ENCODE data around the gene THAP2.

Gene THAP2

DNA sequence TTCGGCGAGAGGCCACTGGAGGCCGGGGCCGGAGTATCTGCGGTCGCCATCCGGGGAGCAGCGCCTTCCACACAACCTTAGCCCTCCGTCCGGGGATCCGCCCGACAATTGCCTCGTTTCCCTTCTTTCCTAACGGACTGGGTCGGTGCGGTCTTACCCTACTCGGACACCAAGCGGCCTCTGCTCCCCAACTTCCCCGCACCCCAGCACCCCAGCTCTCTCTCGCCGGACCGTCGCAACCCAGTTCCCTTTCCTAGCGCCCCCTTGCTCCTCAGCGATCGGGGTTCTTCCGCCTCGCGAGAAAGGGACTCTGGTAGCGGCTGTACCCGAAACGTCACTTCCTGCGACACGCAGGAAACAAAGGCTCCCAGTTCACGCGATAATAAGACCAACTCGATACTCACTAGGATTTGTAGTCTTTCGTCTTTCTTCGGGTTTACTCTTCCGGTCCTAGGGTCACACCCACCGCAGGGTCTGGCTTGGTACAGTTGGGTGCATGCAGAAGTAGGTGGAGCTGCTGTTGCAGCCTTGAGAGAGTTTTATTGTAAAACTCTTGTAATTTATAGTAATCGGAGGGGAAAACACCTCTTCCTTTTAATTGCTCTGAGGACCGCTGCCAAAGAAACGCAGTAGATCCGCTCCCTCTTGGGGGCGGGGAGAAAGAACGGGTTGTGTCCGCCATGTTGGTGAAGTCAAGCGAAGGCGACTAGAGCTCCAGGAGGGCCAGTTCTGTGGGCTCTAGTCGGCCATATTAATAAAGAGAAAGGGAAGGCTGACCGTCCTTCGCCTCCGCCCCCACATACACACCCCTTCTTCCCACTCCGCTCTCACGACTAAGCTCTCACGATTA, at the start of gene THAP2, which contains the start of gene ZFC3H1:
Gene THAP2 (plus strand): TSS at position 741 of the 850 bp plus-strand sequence. CDS start 209 bp downstream, outside the sequence.
Gene ZFC3H1 (minus strand): TSS at position 288 of the 850 bp plus-strand sequence. CDS start 238 bp downstream, at position 50.
- DNase-seq (ENCODE audit: low spot score) = peak; percentile 98

DNA sequence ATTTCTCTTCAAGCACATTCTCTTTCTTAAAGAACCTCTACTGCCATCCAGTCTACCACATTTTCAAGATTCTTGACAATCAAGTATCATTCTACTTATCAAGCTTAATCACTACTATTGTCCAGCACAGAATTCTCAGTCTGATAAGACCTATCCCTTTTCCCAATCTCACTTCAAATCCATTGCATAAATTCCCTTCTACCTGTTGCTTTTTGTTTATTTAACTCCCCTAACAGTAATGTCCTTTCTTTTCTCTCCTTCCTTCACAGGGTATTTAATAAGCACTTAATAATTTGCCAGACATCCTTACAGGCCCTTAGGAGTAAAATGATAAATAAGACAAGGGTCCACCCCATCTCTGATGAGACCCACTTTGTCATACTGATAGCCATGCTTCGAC, 42.2 kb upstream of the THAP2 start:
- no peak for DNase-seq (ENCODE audit: low spot score)

DNA sequence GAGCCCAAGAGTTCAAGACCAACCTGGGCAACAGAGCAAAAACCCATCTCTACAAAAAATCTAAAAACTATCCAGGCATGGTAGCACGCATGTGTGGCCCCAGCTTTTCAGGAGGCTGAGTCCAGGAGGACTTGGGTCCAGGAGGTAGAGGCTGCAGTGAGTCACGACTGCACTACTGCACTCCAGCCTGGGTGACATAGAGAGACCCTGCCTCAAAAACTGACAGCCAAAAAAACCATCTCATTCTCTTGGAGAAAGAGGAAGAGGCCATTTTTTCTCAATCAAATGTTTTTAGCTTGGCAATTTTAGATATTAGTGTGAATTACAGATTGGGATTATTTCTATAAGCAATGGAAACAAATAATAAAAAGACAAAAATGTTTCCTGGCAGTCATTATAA, 38.6 kb upstream of the THAP2 start:
- DNase-seq (ENCODE audit: low spot score) = no peak

DNA sequence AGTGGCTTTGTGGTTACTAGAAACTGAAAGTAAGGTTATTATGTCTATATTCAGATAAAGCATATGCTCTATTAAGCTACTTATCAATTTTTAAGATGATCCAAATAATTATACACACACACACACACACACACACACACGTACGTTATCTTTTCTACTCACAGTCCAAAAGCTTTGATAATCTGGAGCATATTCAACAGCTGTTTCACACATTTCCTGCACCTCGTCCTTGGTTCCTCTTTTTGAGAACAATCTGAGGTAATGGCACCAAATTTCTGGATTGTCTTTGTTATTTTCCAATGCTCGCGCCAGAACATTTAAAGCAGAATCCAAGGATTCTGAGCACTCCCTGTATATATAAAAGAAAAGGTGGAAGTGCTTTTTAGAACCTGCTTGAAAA, 38.0 kb upstream of the THAP2 start:
- no peak for DNase-seq (ENCODE audit: low spot score)

DNA sequence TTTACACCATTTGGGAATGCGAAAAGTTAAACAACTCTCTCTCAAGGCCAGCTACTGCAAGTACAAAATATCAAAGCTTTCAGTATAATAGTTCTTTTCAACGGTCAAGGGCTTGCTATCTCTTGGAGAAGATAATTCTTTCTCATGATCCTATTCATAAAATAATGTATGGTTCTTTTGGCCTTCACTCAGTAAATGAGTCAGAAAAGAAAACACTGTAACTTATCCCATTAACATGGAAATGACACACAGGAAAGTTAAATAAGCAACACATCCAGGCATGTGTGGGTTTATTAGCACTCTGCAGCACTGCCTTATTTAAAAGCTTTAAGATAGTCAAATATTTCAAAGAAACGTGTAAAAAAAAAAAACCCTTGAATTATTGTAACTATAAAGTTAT, 37.3 kb upstream of the THAP2 start:
- no peak for DNase-seq (ENCODE audit: low spot score)

DNA sequence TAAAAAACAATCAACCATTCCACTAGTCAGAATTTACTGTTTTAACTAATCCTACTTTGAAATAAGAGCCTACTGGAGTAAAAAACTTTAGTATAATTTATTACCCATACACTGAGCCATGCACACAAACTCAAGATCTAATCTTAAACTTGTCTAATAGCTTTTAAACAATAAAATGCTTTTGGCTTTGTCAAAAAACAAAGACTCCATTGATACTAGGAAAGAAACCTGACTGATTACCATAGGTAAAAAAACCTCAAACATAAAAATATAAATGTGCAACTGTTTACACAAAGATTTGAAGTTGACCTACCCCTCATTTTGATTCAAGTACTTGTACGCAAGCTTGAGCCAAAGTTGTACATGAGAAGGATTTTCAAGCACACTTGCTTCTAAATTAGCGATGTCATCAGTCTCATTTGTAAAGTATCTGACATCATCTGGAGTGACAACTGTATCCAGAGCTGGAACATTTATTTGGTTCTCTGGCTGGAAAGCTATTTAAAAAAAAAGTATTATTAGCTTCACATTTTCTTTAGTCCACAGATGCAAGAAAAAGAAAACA, 36.6 kb upstream of the THAP2 start:
- no peak for DNase-seq (ENCODE audit: low spot score)

DNA sequence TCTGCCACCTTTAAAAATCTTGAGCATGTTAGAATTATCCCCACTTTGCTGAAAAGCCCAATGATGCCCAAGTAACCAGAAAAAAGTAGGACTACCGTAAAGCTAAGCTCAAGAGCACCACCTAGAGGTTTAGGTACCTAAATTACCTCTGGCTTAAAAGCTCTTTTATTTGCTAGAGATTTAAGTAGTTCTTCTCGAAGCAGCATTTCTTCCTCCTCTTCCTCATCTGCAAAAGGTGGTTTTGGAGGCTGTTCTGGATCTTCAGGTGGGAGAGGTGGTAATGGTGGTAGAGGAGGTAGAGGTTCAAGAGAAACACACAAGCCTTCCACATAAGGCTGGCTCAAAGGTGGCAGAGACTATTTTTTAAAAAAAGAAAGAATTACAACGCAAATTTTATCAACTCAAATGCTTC, 27.4 kb upstream of the THAP2 start:
- DNase-seq (ENCODE audit: low spot score) = peak; percentile 81

DNA sequence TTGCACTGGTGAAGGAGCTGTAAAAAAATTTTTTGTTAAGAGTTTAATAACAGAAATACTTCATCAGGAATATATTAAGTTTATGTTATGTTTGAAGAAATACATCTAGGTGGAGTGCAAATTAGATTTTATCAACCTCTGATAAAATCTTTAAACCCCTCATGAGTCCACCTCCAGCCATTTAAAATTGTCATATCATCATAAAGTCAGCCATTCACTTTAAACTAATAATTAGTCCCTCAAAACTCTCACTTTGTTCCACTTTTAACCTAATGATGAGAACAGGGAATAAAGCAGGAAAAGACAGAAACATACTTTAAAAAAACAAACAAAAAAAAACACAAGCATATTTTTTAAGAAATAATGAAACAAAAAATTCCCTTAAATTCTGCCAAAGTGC, 25.6 kb upstream of the THAP2 start:
- DNase-seq (ENCODE audit: low spot score) = no peak

DNA sequence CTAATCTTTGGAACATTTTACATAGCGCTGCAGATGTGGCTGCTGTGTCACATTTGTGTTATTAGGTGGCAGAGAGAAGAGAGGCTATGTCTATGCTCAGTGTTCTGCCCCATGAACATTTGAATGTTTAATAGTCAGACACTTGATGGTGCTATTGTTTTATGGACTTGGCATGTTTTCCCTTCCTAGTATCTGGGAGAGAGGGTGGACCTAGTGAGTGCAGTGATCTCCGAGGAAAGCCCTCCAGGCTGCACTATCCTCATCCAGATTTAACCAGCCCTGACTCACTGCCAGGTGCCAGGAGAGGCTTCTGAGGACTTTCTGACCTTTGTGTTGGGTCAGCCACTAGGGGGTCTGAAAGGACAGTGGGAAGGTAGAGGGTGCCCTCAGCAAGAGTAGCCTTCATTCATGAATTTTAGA, 24.8 kb upstream of the THAP2 start:
- no peak for DNase-seq (ENCODE audit: low spot score)

DNA sequence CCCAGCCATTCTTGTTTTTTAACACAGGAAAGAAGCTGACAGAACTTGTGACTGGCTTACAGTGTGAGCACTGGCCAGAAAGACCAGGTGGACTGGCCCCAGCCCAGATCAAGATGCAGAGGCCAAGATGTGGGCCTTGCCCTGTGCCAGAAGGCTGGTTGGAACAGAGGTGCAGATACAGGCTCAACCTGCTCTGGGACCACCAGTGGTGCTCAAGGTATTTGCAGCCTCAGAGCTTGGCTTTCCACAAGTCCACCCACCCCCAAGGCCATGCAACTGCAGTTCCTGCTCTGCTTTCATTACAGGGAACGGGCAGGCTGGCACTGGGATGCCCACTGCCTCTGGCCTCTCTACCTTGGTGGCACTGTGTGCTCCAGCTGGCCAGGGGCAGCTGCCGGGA, 23.8 kb upstream of the THAP2 start:
- no peak for DNase-seq (ENCODE audit: low spot score)

DNA sequence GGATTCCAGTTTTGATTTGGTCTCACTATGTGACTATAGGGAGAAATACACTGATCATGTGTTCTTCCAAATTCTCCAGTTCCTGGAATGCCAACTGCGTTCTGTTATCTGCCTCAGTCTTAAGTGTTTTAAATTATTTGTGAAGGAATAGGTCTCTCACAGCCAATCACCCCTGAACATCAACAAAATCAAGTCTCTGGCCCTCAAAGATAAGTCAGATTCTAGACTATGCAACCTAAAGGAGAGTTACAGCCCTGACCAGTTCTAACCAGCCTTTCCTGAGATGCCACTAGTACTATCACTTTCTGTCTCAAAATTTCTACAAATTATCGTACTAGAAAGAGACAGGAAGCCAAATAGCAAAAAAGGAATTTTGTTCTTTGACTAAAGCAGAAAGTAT, 22.7 kb upstream of the THAP2 start:
- DNase-seq (ENCODE audit: low spot score) = no peak

DNA sequence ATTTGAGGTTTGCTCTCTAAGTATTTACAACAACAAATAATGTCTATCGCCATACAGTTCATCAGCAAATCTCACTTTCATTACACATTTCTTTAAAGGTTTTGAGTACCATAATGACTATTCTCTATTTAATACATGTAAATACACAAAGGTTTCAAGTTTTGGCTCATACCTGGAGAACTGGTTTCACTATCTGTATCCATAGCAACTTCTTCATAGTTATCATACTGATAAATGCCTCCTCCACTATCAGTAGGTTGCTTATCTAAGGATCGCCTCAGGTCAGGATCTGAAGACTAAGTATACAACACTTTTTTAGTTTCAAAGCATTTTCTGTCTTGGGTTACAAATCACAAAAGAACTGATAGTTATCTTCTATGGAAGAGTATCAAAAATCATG, 21.8 kb upstream of the THAP2 start:
- DNase-seq (ENCODE audit: low spot score) = no peak

DNA sequence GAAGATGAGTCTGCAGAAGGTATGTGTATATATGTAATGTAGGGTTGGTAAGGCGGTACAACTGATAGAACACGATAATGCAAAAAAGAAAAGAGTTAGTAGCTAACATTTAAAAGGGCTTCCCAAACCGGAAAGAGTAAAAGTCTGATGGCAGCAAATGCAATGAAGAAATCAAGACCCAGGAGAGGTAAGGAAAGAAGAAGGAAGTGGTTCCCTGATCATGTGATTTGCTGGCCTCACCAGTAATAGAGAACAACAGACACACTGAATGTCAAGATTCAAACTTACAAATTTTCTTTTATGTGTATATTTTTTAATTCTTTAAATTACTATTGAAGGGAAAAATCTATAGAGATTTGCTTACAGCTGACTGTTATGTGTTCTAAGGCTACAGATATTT, 18.8 kb upstream of the THAP2 start:
- no peak for DNase-seq (ENCODE audit: low spot score)

DNA sequence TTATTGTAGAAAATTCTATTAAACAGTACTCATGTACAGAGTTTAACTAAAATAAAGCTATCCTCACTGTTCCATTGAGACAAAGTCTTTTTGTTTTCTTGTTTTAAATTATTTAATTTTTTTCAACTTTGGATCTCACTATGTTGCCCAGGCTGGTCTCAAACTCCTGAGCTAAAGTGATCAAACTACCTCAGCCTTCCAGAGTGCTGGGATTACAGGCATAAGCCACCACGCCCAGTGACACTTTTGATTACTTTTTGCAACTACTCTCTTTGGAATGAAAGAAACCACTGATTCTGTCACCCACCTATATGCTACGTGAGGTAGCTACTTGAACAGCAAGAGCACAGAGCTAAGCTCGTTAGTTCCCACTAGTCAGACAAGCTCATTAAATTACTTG, 17.6 kb upstream of the THAP2 start:
- no peak for DNase-seq (ENCODE audit: low spot score)

DNA sequence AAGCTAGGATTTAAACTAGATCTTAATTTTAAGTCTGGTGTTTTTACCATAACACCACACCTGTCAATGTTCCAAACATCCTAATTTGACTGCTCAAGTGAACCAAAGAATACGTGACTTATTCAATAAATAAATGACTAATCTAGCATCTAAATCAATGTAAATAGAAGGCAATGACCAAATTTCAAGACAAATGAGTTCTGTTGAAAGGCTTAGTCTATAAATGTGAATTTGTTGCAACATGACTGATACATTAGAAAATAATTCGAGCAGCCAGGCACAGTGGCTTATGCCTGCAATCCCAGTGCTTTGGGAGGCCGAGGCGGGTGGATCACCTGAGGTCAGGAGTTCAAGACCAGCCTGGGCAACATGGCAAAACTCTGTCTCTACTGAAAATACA, 15.6 kb upstream of the THAP2 start:
- no peak for DNase-seq (ENCODE audit: low spot score)

DNA sequence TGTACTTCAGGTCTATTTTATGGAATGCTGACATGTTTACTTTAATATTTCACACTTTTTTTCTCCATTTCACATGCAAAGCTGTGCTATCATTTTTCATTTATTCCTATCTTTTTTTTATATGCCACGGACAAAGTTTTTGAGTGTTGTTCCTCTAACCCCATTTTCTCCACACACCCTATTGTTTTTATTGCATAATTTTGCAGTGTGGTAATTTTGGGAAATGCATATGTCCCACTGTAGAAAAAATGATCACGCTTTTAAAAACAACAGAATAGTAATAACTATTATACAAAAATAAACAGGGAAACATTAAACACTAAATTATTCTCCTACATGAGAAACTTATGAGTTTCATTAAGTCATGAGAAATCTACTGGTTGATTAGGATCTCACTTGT, 14.7 kb upstream of the THAP2 start:
- no peak for DNase-seq (ENCODE audit: low spot score)

DNA sequence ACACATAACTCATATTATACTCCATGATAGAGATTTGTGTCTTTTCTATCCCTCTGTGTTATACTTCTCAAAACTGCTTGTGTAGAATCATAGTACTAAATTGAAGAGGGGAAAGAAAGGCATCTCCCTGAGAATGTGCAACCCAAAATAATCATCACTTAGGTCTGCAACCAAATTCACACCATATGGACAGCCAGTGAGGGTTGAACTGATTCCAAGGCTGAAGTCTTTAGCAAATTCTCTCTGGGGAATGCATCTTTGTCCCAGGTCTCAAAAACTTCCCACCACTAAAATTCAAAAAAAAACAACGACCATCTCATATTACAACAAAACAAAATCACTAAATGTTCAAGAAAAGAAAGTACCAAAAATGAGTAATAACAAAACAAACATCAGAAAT, 11.4 kb upstream of the THAP2 start:
- DNase-seq (ENCODE audit: low spot score) = no peak

DNA sequence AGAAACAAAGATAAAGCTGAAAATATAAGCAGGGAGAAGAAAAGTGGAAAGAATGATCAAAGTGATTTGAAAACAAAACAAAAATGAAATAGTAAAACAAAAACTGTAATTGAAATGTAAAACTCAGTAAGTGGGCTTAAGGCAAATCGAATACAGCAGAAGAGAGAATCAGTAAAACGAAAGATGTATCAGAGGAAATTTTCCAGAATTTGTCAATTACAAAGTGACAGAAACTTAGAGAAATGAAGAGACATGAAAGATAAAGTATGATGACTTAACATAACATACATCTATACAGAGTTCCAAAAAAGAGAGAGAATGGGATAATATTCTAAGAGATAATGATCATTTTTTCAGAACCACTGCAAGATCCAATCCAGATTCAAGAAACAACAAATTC, 11.0 kb upstream of the THAP2 start:
- DNase-seq (ENCODE audit: low spot score) = no peak

DNA sequence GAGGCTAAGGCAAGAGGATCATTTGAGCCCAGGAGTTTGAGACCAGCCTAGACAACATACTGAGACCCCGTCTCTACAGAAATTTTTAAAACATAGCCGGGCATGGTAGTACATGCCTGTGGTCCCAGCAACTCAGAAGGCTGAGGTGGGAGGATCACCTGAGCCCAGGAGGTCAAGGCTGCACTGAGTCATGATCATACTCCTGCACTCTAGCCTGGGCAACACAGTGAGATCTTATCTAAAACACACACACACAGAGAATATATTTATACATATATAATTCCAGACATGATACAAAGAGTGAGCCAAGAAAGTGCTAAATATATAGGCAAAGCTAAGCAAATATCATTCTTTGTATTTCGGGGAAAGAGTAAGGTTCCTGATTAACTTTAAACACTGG, 9.9 kb upstream of the THAP2 start:
- no peak for DNase-seq (ENCODE audit: low spot score)

DNA sequence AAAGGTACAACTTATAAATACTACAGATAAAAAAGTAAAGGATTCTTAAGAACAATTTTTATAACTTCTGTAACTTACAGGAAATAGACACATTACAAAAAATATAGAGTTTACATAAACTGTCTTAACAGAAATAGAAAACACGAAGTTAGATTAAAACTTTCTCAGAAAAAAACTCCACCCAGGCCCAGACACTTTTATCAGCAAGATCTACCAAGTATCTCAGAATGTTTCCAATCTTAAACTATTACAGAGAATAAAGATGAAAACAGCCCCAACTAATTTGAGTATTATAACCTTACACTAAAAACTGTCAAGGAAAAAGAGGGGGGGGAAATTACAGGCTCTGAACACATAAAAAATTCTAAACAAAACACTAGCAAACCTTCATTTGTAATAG, 8.6 kb upstream of the THAP2 start:
- DNase-seq (ENCODE audit: low spot score) = no peak

DNA sequence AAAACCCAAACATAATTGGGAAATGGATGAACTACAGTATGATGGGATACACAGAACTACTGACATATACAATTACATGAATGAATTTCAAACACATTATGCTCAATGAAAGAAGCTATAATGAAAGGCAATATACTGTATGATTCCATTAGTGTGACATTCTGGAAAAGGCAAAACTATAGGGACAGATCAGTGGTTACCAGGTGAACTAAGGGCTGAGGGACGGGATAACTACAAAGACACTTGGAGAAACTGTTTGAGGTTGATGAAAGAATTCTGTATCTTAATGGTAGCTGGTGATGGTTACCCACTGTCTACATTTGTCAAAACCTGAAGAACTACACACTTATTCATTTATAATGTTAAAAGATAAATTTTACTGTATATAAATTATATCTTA, 8.2 kb upstream of the THAP2 start:
- no peak for DNase-seq (ENCODE audit: low spot score)

DNA sequence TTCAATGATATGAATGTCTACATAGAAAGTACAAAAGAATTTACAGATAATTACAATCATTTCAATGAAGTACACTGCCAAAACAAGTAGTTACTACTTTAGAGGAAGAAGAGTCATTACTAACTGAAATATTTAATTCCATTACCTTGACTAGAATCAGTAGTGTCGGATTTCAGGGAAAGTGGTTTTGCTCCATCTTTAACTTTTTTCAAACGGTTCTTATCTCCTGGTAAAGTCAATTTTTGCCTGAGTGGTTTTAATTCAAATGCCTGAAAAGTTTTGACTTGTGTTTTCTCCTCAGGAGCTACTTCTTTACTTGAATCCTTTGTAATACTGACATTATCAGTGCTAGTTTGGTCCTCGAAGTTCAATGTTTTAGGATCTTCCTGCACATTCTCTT, 7.4 kb upstream of the THAP2 start:
- no peak for DNase-seq (ENCODE audit: low spot score)

DNA sequence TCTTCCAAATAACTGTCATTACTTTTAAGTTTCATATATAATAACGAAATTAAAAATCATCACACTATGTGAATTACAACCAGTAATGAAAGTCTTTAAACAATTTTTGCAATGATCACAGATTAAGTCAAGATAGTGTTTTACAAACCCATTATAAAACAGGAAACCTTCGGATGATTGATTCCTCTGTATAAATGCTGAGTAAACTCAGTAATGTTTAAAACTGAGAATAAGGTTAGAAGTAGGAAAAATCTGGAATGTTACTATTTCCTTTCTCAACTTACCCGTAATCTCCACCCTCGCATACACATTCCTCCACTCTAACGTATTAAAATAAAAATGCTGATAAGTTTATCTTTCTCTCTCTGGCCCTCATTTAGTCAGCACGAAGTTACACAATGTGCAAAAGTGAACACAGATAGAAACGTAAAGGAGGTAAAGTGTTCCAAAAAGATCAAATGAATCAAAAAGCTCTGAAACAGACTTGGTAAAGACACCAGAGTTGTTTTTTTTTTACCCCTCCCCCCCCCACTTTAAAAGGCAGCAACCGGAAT, 2.0 kb upstream of the THAP2 start:
- DNase-seq (ENCODE audit: low spot score) = peak; percentile 41

Measured in hematopoietic multipotent progenitor cell treated with erythropoietin and hydrocortisone succinate and interleukin-3 and kit ligand, for 15 days (in vitro differentiated cells).